MM.1S (cell line): ENCODE results near the gene LDLRAD4.

Experiments used
- EZH2 ChIP-seq: fragments of 300-600 bp; sonication (generic); optimal IDR thresholded peaks from 2 replicates; pipeline ENCODE3; 2017; ENCODE audit warnings: low read depth, mild to moderate bottlenecking, antibody characterized with exemption, low read length, mixed read lengths
- EZH2phosphoT487 ChIP-seq: fragments of 300-600 bp; sonication (generic); IDR thresholded peaks from 2 replicates; pipeline ENCODE4 v1.6.1; 2018; ENCODE audit warnings: antibody characterized with exemption, low read length
- TF ChIP-seq, protein P1 (sequence below): fragments of 300-600 bp; sonication (generic); IDR thresholded peaks from 2 replicates; pipeline ENCODE4 v1.5.1; 2016; ENCODE audit warnings: antibody characterized with exemption, low read length, mixed read lengths

DNA sequence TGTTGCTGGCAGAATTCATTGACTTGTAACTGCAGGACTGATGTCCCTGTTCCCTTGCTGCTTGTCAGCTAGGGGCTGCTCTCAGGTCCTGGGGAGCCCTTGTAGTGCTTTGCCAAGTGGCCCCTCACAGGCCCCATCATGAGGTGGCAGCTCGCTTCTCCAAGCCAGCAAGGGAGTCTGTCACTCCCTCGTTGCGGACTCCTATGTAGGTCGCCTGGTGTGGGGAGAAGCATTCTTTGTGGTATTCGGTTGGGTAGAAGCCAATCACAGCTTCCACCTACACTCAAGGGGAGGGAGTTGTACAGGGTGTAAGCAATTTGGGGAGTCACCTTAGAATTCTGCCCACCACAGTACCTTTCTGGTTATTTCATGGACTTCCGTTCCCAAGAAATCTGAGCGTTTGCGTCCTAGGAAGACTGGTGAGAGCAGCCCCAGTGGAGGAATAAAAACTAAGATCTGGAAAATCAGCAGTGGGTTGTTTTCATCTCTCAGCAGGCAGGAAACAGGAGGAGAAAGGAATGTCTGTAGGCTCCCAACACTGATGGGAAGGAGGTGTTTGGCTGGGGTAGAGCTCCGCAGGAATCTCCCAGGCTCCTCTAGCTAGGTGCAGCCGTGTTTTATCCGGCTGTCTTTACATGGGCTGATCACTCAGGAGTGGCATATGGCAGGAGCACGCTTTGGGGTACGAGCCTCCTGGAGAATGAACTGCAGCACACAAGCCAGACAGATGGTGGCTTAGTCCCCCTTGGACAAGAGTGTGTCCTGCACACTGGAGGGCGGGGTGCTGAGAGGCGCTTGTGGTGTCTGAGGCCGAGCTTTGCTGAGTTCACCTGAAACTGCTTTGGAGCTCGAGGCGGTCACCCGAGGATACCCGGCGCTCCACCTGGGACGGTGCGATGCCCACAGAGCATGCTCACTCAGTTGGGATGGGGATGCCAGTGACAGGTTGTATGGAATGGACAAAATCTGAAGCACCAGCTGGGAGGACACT lies 58.3 kb downstream of the LDLRAD4 start:
- TF ChIP-seq, protein P1, sequence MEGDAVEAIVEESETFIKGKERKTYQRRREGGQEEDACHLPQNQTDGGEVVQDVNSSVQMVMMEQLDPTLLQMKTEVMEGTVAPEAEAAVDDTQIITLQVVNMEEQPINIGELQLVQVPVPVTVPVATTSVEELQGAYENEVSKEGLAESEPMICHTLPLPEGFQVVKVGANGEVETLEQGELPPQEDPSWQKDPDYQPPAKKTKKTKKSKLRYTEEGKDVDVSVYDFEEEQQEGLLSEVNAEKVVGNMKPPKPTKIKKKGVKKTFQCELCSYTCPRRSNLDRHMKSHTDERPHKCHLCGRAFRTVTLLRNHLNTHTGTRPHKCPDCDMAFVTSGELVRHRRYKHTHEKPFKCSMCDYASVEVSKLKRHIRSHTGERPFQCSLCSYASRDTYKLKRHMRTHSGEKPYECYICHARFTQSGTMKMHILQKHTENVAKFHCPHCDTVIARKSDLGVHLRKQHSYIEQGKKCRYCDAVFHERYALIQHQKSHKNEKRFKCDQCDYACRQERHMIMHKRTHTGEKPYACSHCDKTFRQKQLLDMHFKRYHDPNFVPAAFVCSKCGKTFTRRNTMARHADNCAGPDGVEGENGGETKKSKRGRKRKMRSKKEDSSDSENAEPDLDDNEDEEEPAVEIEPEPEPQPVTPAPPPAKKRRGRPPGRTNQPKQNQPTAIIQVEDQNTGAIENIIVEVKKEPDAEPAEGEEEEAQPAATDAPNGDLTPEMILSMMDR: no peak
- TF ChIP-seq EZH2 (no peak), EZH2phosphoT487 (no peak)
